Measurements from ENCODE around the gene TRIO. TPM values are rescaled to one million over a fixed set of nuclear protein-coding genes. Genes with fewer than 3 reads are reported as not detected.

TRIO gene
- polyA plus RNA-seq, 1 of the 3 experiments (the other 2 are of a cell fraction), result 229 TPM

- TF ChIP-seq PBX3 (IDR thresholded peaks at IDR 0.05) (no peak), TAF1 (IDR thresholded peaks at IDR 0.05; ENCODE audit: borderline replicate concordance, low read depth, low read length) (no peak), RXRA (IDR thresholded peaks at IDR 0.05; ENCODE audit: borderline replicate concordance, low read depth) (no peak)
These were observed 66.2 kb downstream of the TRIO start (continued) for GRCh38 chr5:14209222-14209822.

- 97% methylated on average over 7 of the region's 8 CpGs for WGBS (ENCODE audit: low lambda C conversion rate)
- Histone ChIP-seq H3K9me3 (no peaks in the 10 kb centered on the region), H3K9me2 (no peaks in the 10 kb centered on the region), H3K27ac (ENCODE audit: low read depth in 2 of 2, low read length in 1 of 2) (no peak overlapping the region), H2AFZ (ENCODE audit: low read depth) (no peak overlapping the region), H3F3A (replicated peaks; ENCODE audit: insufficient read depth) (peaks cover 50% of the 10 kb centered on the region), H3K27me3 (ENCODE audit: insufficient read depth) (no peaks in the 10 kb centered on the region), H3K4me3 (ENCODE audit: low read depth in 2 of 2, low read length in 1 of 2) (no peak overlapping the region), H3K79me2 (ENCODE audit: insufficient read depth) (peaks cover 97% of the 10 kb centered on the region), H3K4me1 (ENCODE audit: control insufficient read depth in 1 of 2, insufficient read depth in 2 of 2, low read depth in 1 of 2, low read length in 1 of 2) (peaks cover 30 to 32% of the 10 kb centered on the region in 2 experiments), H3K9ac (no peak overlapping the region), H4K20me1 (ENCODE audit: insufficient read depth) (peaks cover 55% of the 10 kb centered on the region), H3K36me3 (replicated peaks in 1 of 2; ENCODE audit: control insufficient read depth in 1 of 2, insufficient read depth in 2 of 2, low read length in 1 of 2) (peaks cover 0 to 4% of the 10 kb centered on the region in 2 experiments), H3K4me2 (no peak overlapping the region)
- CTCF ChIA-PET, result no interaction called here
- DNase-seq, result no peak
- POLR2A ChIA-PET, result no interaction called here
- TF ChIP-seq PBX3 (IDR thresholded peaks at IDR 0.05) (no peak), RXRA (IDR thresholded peaks at IDR 0.05; ENCODE audit: borderline replicate concordance, low read depth) (no peak), REST (IDR thresholded peaks at IDR 0.05; ENCODE audit: low read depth, low read length) (no peak), YY1 (IDR thresholded peaks at IDR 0.05; ENCODE audit: low read depth) (no peak), RAD21 (IDR thresholded peaks at IDR 0.05; ENCODE audit: low read length) (no peak), FOSL2 (IDR thresholded peaks at IDR 0.05; ENCODE audit: borderline replicate concordance, low read depth) (no peak), MAX (IDR thresholded peaks at IDR 0.05; ENCODE audit: low read depth) (no peak), USF2 (IDR thresholded peaks at IDR 0.05; ENCODE audit: borderline replicate concordance, low read depth, low read length) (no peak), MEF2A (IDR thresholded peaks at IDR 0.05; ENCODE audit: borderline replicate concordance, low read depth) (no peak), USF1 (IDR thresholded peaks at IDR 0.05; ENCODE audit: borderline replicate concordance, low read depth) (no peak)
These were observed 66.7 kb downstream of the TRIO start for GRCh38 chr5:14209836-14210235.
